Keratinocyte (primary cell): Measurements from ENCODE around the gene P2RY8. TPM values are rescaled to one million over a fixed set of nuclear protein-coding genes. Genes with fewer than 3 reads are reported as not detected.

ENCODE experiments used
- DNase-seq: peaks from one replicate; pipeline ENCODE4 v3.0.0-alpha.2; 2011; ENCODE audit warnings: low read depth, missing footprints, low spot score
- FAIRE-seq: peaks from 2 replicates; lab custom pipeline; 2011; peaks lifted over from hg19 to GRCh38; lab: Jason Lieb, UNC
- H2AFZ ChIP-seq: 2 replicates; pipeline ENCODE4 v1.6.0; 2012; ENCODE audit warnings: low read length, control low read depth, inconsistent platforms; ENCODE audit not compliant: control insufficient read depth
- H3K27ac ChIP-seq: 2 replicates; pipeline ENCODE4 v1.5.1; 2011; ENCODE audit warnings: low read length; ENCODE audit not compliant: control insufficient read depth, insufficient read depth
- H3K27me3 ChIP-seq: 3 replicates; pipeline ENCODE4 v1.6.0; 2011; ENCODE audit warnings: low read length; ENCODE audit not compliant: control insufficient read depth, insufficient read depth; ENCODE audit errors: extremely low read depth
- H3K36me3 ChIP-seq, 2 experiments: 2 replicates in 1 of 2; 3 replicates in 1 of 2; pipeline ENCODE4 v1.5.1; 2011; ENCODE audit warnings: low read length in 2 of 2, mild to moderate bottlenecking in 1 of 2; ENCODE audit not compliant: control insufficient read depth in 2 of 2, insufficient read depth in 2 of 2; ENCODE audit errors: extremely low read depth in 1 of 2
- H3K4me1 ChIP-seq: 3 replicates; pipeline ENCODE4 v1.5.1; 2011; ENCODE audit warnings: low read length; ENCODE audit not compliant: control insufficient read depth, insufficient read depth; ENCODE audit errors: extremely low read depth
- H3K4me2 ChIP-seq: 3 replicates; pipeline ENCODE4 v1.6.0; 2011; ENCODE audit warnings: low read depth, low read length; ENCODE audit not compliant: control insufficient read depth, insufficient read depth; ENCODE audit errors: extremely low read depth
- H3K4me3 ChIP-seq, 3 experiments: fragments of 200-600 bp in 1 of 3; sonication (generic) in 1 of 3; 2 replicates in 2 of 3; 3 replicates in 1 of 3; pipeline ENCODE4 v1.5.1; 2011 to 2016; ENCODE audit warnings: low read length in 3 of 3, mild to moderate bottlenecking in 3 of 3, control low read depth in 2 of 3, inconsistent platforms in 1 of 3, low read depth in 1 of 3, mixed read lengths in 1 of 3, mixed run types in 1 of 3, moderate library complexity in 1 of 3; ENCODE audit not compliant: control insufficient read depth in 2 of 3, insufficient read depth in 2 of 3; ENCODE audit errors: extremely low read depth in 1 of 3
- H3K79me2 ChIP-seq: 2 replicates; pipeline ENCODE4 v1.6.0; 2012; ENCODE audit warnings: low read length; ENCODE audit not compliant: control insufficient read depth, insufficient read depth
- H3K9ac ChIP-seq: 3 replicates; pipeline ENCODE4 v1.6.0; 2011; ENCODE audit warnings: low read length; ENCODE audit not compliant: control insufficient read depth, insufficient read depth; ENCODE audit errors: extremely low read depth
- H3K9me1 ChIP-seq: 3 replicates; pipeline ENCODE4 v1.6.0; 2011; ENCODE audit warnings: low read length; ENCODE audit not compliant: control insufficient read depth, insufficient read depth; ENCODE audit errors: extremely low read depth
- H3K9me3 ChIP-seq: 2 replicates; pipeline ENCODE4 v1.5.1; 2012; ENCODE audit warnings: low read depth, low read length; ENCODE audit not compliant: control insufficient read depth
- H4K20me1 ChIP-seq: 3 replicates; pipeline ENCODE4 v1.6.0; 2011; ENCODE audit warnings: low read length; ENCODE audit not compliant: control insufficient read depth, insufficient read depth; ENCODE audit errors: extremely low read depth
- EZH2 ChIP-seq: IDR thresholded peaks from one replicate; pipeline ENCODE4 v1.6.1; 2012; ENCODE audit warnings: inconsistent platforms, mild to moderate bottlenecking, low read length, moderate library complexity
- dilution Hi-C: fragments of 300-500 bp; cut with MboI; formaldehyde crosslinking; loops from one replicate; pipeline ENCODE4 v1.7.0; 2020; ENCODE audit warnings: low sequenced_read_pairs; ENCODE audit not compliant: extremely low pct_ligation_motif_present
- polyA plus RNA-seq, 5 experiments: library from polyadenylated mRNA; depleted of rRNA in 3 of 5; stranded (reverse) in 3 of 5; stranded (forward) in 1 of 5; unstranded in 1 of 5; fragments of >200 nt; gene quantifications; 1 replicate in 1 of 5; 2 replicates in 3 of 5; 3 replicates in 1 of 5; pipeline versions ENCODE4 v1.2.1 to v1.2.3, GENCODE V29; 2011 to 2012; ENCODE audit warnings: missing spikeins in 2 of 5, low read depth in 1 of 5, low replicate concordance in 1 of 5
- TF ChIP-seq, protein P1 (sequence below), 3 experiments: IDR thresholded peaks in 1 of 3; conservative IDR thresholded peaks in 1 of 3; optimal IDR thresholded peaks in 1 of 3; 2 replicates in 2 of 3; 3 replicates in 1 of 3; pipeline versions ENCODE3 to v1.5.1; 2011; ENCODE audit warnings: low read length in 3 of 3, mild to moderate bottlenecking in 3 of 3, moderate library complexity in 2 of 3, control low read depth in 1 of 3, inconsistent platforms in 1 of 3; ENCODE audit not compliant: insufficient read depth in 2 of 3; ENCODE audit errors: extremely low read depth in 1 of 3

The P2RY8 gene
- polyA plus RNA-seq, 1 donor (not counting 4 experiments of a cell fraction or from before 2014, with no cell fraction given): not detected

DNA sequence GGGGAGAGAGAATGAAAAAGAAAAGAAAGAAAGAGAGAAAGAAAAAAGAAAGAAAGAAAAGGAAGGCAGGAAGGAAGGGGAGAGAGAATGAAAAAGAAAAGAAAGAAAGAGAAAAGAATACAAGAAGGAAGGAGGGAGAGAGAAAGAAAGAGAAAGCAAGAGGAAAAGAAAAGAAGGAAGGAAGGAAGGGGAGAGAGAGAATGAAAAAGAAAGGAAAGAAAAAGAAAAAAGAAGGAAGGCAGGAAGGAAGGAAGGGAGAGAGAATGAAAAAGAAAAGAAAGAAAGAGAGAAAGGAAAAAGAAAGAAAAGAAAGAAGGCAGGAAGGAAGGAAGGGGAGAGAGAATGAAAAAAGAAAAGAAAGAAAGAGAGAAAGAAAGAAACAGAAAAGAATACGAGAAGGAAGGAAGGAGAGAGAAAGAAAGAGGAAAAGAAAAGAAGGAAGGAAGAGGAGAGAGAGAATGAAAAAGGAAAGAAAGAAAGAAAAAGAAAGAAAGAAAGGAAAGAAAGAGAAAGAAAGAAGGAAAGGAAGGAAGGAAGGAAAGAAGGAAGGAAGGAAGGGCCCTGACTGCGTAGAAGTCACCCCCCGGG lies 15.1 kb upstream of the P2RY8 start:
- Histone ChIP-seq H3K9me3 (peaks cover 3% of the 10 kb centered on the region), H3K4me3 (no peak overlapping the region), H3K36me3 (no peaks in the 10 kb centered on the region), H4K20me1 (no peaks in the 10 kb centered on the region), H3K27me3 (no peaks in the 10 kb centered on the region), H3K79me2 (no peaks in the 10 kb centered on the region), H3K9me1 (no peaks in the 10 kb centered on the region), H3K9ac (no peak overlapping the region), H3K27ac (no peak overlapping the region), H2AFZ (no peak overlapping the region), H3K4me2 (no peak overlapping the region), H3K4me1 (no peaks in the 10 kb centered on the region)
- dilution Hi-C loops: no loop called here
- FAIRE-seq (no peak), DNase-seq (no peak)
- TF ChIP-seq EZH2: no peak
- TF ChIP-seq, protein P1, sequence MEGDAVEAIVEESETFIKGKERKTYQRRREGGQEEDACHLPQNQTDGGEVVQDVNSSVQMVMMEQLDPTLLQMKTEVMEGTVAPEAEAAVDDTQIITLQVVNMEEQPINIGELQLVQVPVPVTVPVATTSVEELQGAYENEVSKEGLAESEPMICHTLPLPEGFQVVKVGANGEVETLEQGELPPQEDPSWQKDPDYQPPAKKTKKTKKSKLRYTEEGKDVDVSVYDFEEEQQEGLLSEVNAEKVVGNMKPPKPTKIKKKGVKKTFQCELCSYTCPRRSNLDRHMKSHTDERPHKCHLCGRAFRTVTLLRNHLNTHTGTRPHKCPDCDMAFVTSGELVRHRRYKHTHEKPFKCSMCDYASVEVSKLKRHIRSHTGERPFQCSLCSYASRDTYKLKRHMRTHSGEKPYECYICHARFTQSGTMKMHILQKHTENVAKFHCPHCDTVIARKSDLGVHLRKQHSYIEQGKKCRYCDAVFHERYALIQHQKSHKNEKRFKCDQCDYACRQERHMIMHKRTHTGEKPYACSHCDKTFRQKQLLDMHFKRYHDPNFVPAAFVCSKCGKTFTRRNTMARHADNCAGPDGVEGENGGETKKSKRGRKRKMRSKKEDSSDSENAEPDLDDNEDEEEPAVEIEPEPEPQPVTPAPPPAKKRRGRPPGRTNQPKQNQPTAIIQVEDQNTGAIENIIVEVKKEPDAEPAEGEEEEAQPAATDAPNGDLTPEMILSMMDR (optimal IDR thresholded peaks at IDR 0.05 in 1 of 3, IDR thresholded peaks at IDR 0.05 in 1 of 3, conservative IDR thresholded peaks at IDR 0.05 in 1 of 3; ENCODE audit: extremely low read depth in 1 of 3, insufficient read depth in 2 of 3, low read length in 3 of 3): no peak

DNA sequence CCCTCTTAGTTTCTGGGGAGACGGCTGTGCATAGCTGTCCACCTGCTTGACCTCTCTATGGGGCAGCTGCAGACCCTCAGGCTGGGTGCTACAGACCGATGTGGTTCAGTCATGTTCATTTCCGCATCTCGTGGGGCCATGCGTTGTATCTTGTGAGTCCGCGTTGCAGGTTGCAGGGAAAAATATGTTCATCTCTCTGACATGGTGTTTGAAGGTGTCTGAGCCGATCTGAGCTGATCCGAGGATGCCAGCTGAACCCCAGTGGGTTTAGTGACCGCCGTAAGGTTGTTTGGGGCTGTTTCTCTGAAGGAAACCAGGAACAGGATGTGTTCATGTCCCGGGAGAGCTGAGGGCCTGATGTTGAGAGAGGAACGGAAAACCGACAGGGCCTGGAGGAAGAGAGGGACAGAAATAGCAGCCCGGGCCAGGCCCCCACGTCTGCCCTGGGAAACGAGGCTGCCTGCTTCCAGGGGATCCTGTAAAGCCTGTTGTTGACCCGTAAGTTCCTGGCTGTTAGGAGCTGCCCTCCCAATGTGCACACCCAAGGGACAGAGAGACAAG lies 9.8 kb upstream of the P2RY8 start:
- no peaks in the 10 kb centered on the region for H3K9me1 ChIP-seq
- FAIRE-seq: no peak
- H3K9ac ChIP-seq: no peak overlapping the region
- no peak overlapping the region for H3K27ac ChIP-seq
- DNase-seq: no peak
- H3K79me2 ChIP-seq: no peaks in the 10 kb centered on the region
- no peaks in the 10 kb centered on the region for H3K4me1 ChIP-seq
- no peaks in the 10 kb centered on the region for H3K27me3 ChIP-seq
- dilution Hi-C loops: no loop called here
- H3K36me3 ChIP-seq: no peaks in the 10 kb centered on the region
- H3K9me3 ChIP-seq: peaks cover 10% of the 10 kb centered on the region
- TF ChIP-seq, protein P1 (optimal IDR thresholded peaks at IDR 0.05 in 1 of 3, IDR thresholded peaks at IDR 0.05 in 1 of 3, conservative IDR thresholded peaks at IDR 0.05 in 1 of 3; ENCODE audit: extremely low read depth in 1 of 3, insufficient read depth in 2 of 3, low read length in 3 of 3): no peak
- TF ChIP-seq EZH2: no peak
- H2AFZ ChIP-seq: no peak overlapping the region
- H4K20me1 ChIP-seq: no peaks in the 10 kb centered on the region
- H3K4me3 ChIP-seq: no peak overlapping the region
- no peak overlapping the region for H3K4me2 ChIP-seq
